GM19099 (cell line): ENCODE results near the gene CPA5.

Source experiments
- POLR2A ChIP-seq: IDR thresholded peaks from 3 replicates; pipeline ENCODE4 v1.6.1; 2011; ENCODE audit warnings: low read depth; ENCODE audit not compliant: insufficient read length; ENCODE audit errors: extremely low read depth

Gene CPA5

GRCh38 chr7:130349911-130350782 lies 5.5 kb downstream of the CPA5 start:
- TF ChIP-seq POLR2A: no peak

GRCh38 chr7:130350945-130351790 lies 6.6 kb downstream of the CPA5 start:
- no peak for TF ChIP-seq POLR2A

GRCh38 chr7:130351791-130352090 lies 7.1 kb downstream of the CPA5 start:
- no peak for TF ChIP-seq POLR2A

GRCh38 chr7:130352194-130353074 lies 7.8 kb downstream of the CPA5 start:
- TF ChIP-seq POLR2A: no peak

- TF ChIP-seq POLR2A: no peak
These were observed 8.6 kb downstream of the CPA5 start for GRCh38 chr7:130353196-130353595.

- no peak for TF ChIP-seq POLR2A
These were observed 11.7 kb downstream of the CPA5 start for GRCh38 chr7:130356121-130356875.

GRCh38 chr7:130356876-130357611 lies 12.4 kb downstream of the CPA5 start:
- no peak for TF ChIP-seq POLR2A

- TF ChIP-seq POLR2A: no peak
These were observed 13.9 kb downstream of the CPA5 start for GRCh38 chr7:130358471-130358870.

- TF ChIP-seq POLR2A: no peak
These were observed 14.8 kb downstream of the CPA5 start for GRCh38 chr7:130359276-130359857.

GRCh38 chr7:130360518-130360917 lies 15.9 kb downstream of the CPA5 start:
- TF ChIP-seq POLR2A: no peak

- no peak for TF ChIP-seq POLR2A
These were observed 17.1 kb downstream of the CPA5 start for GRCh38 chr7:130361681-130362080.

- no peak for TF ChIP-seq POLR2A
These were observed 17.7 kb downstream of the CPA5 start for GRCh38 chr7:130362251-130362816.
